PC-9 (cell line): Measurements from ENCODE around the gene MAP2K6.

Experiments used
- EZH2 ChIP-seq: fragments of 200-600 bp; sonication (generic); IDR thresholded peaks from 2 replicates; pipeline ENCODE4 v1.8.0; 2017; ENCODE audit warnings: antibody characterized with exemption, low read depth
- TF ChIP-seq, protein P1 (sequence below): fragments of 200-600 bp; sonication (generic); conservative IDR thresholded peaks from 2 replicates; pipeline ENCODE4 v1.6.1; 2017; ENCODE audit warnings: mixed run types, antibody characterized with exemption, mild to moderate bottlenecking, moderate library complexity

DNA sequence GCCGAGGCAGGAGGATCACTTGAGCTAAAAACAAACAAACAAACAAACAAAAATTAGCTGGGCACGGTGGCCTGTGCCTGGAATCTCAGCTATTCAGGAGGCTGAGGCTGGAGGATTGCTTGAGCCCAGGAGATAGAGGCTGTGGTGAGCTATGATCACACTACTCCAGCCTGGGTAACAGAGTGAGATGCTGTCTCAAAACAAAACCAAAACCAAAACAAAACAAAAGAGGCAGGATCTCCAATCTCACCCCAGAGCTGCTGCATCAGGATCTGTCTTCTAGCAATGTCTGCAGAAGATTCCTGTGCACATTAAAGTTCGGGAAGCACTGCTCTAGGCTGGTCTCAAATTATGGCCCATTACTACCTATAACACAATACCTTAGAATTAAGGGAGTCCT is 43.1 kb downstream of the MAP2K6 start:
- no peak for TF ChIP-seq EZH2
- TF ChIP-seq, protein P1, sequence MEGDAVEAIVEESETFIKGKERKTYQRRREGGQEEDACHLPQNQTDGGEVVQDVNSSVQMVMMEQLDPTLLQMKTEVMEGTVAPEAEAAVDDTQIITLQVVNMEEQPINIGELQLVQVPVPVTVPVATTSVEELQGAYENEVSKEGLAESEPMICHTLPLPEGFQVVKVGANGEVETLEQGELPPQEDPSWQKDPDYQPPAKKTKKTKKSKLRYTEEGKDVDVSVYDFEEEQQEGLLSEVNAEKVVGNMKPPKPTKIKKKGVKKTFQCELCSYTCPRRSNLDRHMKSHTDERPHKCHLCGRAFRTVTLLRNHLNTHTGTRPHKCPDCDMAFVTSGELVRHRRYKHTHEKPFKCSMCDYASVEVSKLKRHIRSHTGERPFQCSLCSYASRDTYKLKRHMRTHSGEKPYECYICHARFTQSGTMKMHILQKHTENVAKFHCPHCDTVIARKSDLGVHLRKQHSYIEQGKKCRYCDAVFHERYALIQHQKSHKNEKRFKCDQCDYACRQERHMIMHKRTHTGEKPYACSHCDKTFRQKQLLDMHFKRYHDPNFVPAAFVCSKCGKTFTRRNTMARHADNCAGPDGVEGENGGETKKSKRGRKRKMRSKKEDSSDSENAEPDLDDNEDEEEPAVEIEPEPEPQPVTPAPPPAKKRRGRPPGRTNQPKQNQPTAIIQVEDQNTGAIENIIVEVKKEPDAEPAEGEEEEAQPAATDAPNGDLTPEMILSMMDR: no peak
